ENCODE results near the gene DRAM1. TPM values are rescaled to one million over a fixed set of nuclear protein-coding genes. Genes with fewer than 3 reads are reported as not detected.
"Not testable (repeated sequence)": the region's sequence is repeated elsewhere in the genome, so short reads cannot be mapped to it uniquely, and the experiment has no call there.

DRAM1 gene
- total RNA-seq, 4 donors from 2014 or later, result 10.0 to 24.9 (median 17.8) TPM

DNA sequence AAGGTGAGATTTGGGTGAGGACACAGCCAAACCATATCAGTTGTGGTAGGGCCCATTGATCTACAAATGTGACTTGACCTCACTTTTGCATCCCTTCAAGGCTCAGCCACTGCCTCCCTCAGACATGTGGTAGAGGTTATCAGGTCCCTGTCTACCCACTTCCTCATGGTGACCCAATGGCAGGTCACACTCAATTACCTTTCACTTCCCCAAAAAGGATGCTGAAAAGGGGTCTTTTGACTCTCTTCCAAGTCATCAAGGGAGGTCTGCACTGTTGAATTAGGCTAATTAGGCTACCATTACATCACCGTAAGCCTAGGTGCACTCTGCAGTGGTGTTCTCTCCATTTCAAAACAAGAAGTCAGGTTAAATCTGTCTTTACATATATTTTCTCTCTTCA is 22.6 kb upstream of the DRAM1 start:
- Histone ChIP-seq H3K27me3 (no peaks in the 10 kb centered on the region), H3K4me1 (peaks cover 0 to 14% (median 4%) of the 10 kb centered on the region in 4 donors), H3K36me3 (no peaks in the 10 kb centered on the region), H3K9me3 (no peaks in the 10 kb centered on the region), H3K27ac (replicated peaks in 1 of 4) (no peak overlapping the region), H3K4me3 (no peak overlapping the region)
- no peak for DNase-seq (ENCODE audit: extremely low spot score)
- 100% methylated on average over 1 of the region's 1 CpG for WGBS
- TF ChIP-seq POLR2AphosphoS5 (IDR thresholded peaks at IDR 0.05) (no peak), POLR2A (IDR thresholded peaks at IDR 0.05; ENCODE audit: low read depth) (no peak), EP300 (IDR thresholded peaks at IDR 0.05) (no peak)
- TF ChIP-seq, protein P1, sequence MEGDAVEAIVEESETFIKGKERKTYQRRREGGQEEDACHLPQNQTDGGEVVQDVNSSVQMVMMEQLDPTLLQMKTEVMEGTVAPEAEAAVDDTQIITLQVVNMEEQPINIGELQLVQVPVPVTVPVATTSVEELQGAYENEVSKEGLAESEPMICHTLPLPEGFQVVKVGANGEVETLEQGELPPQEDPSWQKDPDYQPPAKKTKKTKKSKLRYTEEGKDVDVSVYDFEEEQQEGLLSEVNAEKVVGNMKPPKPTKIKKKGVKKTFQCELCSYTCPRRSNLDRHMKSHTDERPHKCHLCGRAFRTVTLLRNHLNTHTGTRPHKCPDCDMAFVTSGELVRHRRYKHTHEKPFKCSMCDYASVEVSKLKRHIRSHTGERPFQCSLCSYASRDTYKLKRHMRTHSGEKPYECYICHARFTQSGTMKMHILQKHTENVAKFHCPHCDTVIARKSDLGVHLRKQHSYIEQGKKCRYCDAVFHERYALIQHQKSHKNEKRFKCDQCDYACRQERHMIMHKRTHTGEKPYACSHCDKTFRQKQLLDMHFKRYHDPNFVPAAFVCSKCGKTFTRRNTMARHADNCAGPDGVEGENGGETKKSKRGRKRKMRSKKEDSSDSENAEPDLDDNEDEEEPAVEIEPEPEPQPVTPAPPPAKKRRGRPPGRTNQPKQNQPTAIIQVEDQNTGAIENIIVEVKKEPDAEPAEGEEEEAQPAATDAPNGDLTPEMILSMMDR (IDR thresholded peaks at IDR 0.05), result no peak
- intact Hi-C loops (cut with DNase I), result no loop called here

DNA sequence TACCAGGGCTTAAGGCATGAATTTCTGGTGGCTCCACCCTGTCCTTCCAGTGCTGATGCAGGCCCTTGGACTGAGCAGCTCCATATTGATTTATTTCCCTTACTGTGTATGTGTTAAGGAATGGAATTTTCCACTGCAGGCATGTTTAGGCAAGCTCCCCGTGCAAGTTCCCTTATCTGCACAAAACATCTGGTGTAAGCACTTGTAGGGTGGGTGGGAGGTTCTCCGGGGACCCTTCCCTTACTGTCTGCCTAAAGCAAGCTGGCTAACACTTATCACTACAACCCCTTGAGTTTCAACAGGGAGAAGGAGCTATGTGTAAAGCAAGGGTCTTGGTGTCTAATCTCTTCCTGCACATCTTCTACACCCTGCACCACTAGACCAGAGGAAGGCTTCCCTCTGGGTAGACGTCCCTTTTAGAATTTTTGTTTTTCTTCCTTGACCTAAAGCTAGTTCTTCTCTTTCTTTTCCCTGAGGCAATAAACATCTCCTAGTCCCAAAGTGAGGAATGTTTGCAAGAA is 22.0 kb upstream of the DRAM1 start:
- intact Hi-C loops (cut with DNase I), result no loop called here
- H3K9me3 ChIP-seq, result no peaks in the 10 kb centered on the region
- no peak for DNase-seq (ENCODE audit: extremely low spot score)
- H3K36me3 ChIP-seq, result no peaks in the 10 kb centered on the region
- H3K27me3 ChIP-seq, result no peaks in the 10 kb centered on the region
- WGBS, result 23% methylated on average over 3 of the region's 3 CpGs
- TF ChIP-seq, protein P1 (IDR thresholded peaks at IDR 0.05), result no peak
- no peak overlapping the region for H3K4me3 ChIP-seq
- H3K4me1 ChIP-seq, result peaks cover 0 to 14% (median 4%) of the 10 kb centered on the region in 4 donors
- H3K27ac ChIP-seq (replicated peaks in 1 of 4), result no peak overlapping the region

DNA sequence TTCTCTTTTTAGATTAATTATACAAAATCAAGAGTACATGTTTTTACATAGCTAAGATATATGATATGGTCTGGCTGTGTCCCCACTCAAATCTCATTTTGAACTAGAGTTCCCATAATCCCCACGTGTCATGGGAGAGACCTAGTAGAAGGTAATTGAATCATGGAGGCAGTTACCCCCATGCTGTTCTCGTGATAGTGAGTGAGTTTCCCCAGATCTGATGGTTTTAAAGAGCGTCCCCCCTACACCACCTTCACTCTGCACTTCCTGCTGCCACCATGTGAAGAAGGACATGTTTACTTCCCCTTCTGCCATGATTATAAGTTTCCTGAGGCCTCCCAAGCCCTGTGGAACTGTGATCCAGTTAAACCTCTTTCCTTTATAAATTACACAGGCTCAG is 21.4 kb upstream of the DRAM1 start:
- no peak overlapping the region for H3K27ac ChIP-seq (replicated peaks in 1 of 4)
- DNase-seq (ENCODE audit: extremely low spot score), result no peak
- H3K36me3 ChIP-seq, result no peaks in the 10 kb centered on the region
- TF ChIP-seq EP300 (IDR thresholded peaks at IDR 0.05), result no peak
- TF ChIP-seq POLR2AphosphoS5 (IDR thresholded peaks at IDR 0.05), result no peak
- no peak for TF ChIP-seq POLR2A (IDR thresholded peaks at IDR 0.05; ENCODE audit: low read depth)
- TF ChIP-seq, protein P1 (IDR thresholded peaks at IDR 0.05), result no peak
- peaks cover 0 to 14% (median 4%) of the 10 kb centered on the region in 4 donors for H3K4me1 ChIP-seq
- no peaks in the 10 kb centered on the region for H3K27me3 ChIP-seq
- no peak overlapping the region for H3K4me3 ChIP-seq
- intact Hi-C loops (cut with DNase I), result no loop called here
- no peaks in the 10 kb centered on the region for H3K9me3 ChIP-seq
- 77% methylated on average over 3 of the region's 3 CpGs for WGBS

DNA sequence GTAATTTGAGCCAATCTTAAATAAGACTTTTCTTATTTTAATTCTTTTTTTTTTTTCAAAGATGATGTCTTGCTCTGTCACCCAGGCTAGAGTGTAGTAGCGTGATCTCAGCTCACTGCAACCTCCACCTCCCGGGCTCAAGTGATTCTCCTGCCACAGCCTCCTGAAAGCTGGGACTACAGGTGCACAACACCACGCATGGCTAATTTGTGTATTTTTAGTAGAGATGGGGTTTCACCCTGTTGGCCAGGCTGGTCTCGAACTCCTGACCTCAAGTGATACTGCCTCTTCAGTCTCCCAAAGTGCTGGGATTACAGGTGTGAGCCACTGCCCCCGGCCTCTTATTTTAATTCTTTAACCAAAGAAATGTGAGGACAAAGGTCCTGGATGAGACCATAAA is 20.8 kb upstream of the DRAM1 start:
- 89% methylated on average over 5 of the region's 5 CpGs for WGBS
- H3K27me3 ChIP-seq; DNase-seq (ENCODE audit: extremely low spot score); H3K27ac ChIP-seq (replicated peaks in 1 of 4); H3K4me3 ChIP-seq; intact Hi-C loops (cut with DNase I); H3K9me3 ChIP-seq; H3K36me3 ChIP-seq: not testable (repeated sequence)
- H3K4me1 ChIP-seq, result peaks cover 0 to 14% (median 4%) of the 10 kb centered on the region in 4 donors

DNA sequence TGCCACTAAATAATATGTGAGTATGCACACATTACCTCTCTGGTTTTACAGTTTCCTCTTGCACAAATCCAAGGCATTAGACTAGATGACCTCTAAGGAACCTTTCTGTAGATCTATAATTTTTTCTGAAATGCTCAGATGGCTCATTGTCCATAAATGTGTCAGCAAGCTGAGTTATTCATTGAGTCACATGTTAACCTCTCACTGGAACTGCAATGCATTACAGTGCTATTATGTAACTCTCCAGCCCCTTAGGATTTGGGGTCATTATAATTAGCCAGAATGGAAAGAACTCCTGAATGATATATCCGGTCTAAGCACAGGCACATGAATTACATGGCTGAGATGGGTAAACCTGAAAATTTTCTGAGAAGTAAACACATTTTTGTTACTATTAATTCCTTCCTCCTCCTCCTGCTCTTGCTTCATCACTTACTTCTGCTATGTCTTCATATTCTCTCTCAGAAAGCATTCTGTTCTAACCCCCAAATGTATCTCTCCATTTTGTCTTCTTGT is 20.3 kb upstream of the DRAM1 start:
- WGBS, result 73% methylated on average over 1 of the region's 1 CpG
- TF ChIP-seq, protein P1 (IDR thresholded peaks at IDR 0.05), result no peak
- no peak for TF ChIP-seq POLR2A (IDR thresholded peaks at IDR 0.05; ENCODE audit: low read depth)
- no peak for TF ChIP-seq POLR2AphosphoS5 (IDR thresholded peaks at IDR 0.05)
- TF ChIP-seq EP300 (IDR thresholded peaks at IDR 0.05), result no peak
- no peak for DNase-seq (ENCODE audit: extremely low spot score)
- Histone ChIP-seq H3K36me3 (no peaks in the 10 kb centered on the region), H3K27me3 (no peaks in the 10 kb centered on the region), H3K4me3 (no peak overlapping the region), H3K27ac (replicated peaks in 1 of 4) (no peak overlapping the region), H3K4me1 (peaks cover 0 to 14% (median 4%) of the 10 kb centered on the region in 4 donors), H3K9me3 (no peaks in the 10 kb centered on the region)
- intact Hi-C loops (cut with DNase I), result no loop called here
